ENCODE results near the gene TTLL9. TPM values are rescaled to one million over a fixed set of nuclear protein-coding genes. Genes with fewer than 3 reads are reported as not detected.

TTLL9 gene
- total and polyA plus RNA-seq, 4 donors, result 0.06 to 0.08 TPM; not detected in 2

- no peak for DNase-seq (ENCODE audit: low spot score)
Observed at GRCh38 chr20:31844737-31845299, 25.6 kb upstream of the TTLL9 start.

GRCh38 chr20:31845300-31845863, 25.1 kb upstream of the TTLL9 start, which contains the start of gene FOXS1:
Gene FOXS1, minus strand, starts transcription at chr20:31845604. Its CDS starts 62 bp downstream, at chr20:31845542.
- Histone ChIP-seq H3K4me1 (ENCODE audit: control insufficient read depth in 4 of 4, insufficient read depth in 4 of 4, low read length in 3 of 4) (no peaks in the 10 kb centered on the region), H3K36me3 (ENCODE audit: control insufficient read depth in 4 of 4, insufficient read depth in 3 of 4, low read depth in 1 of 4, low read length in 3 of 4) (no peaks in the 10 kb centered on the region)
- WGBS, result 79% methylated on average over 21 of the region's 21 CpGs

More at GRCh38 chr20:31844737-31845299, 25.6 kb upstream of the TTLL9 start:
- Histone ChIP-seq H3K9me3 (ENCODE audit: control insufficient read depth in 4 of 4, low read length in 3 of 4) (no peaks in the 10 kb centered on the region), H3K36me3 (ENCODE audit: control insufficient read depth in 4 of 4, insufficient read depth in 3 of 4, low read depth in 1 of 4, low read length in 3 of 4) (no peaks in the 10 kb centered on the region), H3K4me3 (ENCODE audit: low read depth in 1 of 3, low read length in 3 of 3) (no peak overlapping the region), H3K27ac (ENCODE audit: low read depth in 1 of 2, low read length in 2 of 2) (peak overlapping the region in 1 of 2 donors; percentile 36), H3K4me1 (ENCODE audit: control insufficient read depth in 4 of 4, insufficient read depth in 4 of 4, low read length in 3 of 4) (no peaks in the 10 kb centered on the region), H3K9ac (ENCODE audit: low read depth in 1 of 2, low read length in 2 of 2) (no peak overlapping the region), H3K27me3 (ENCODE audit: control insufficient read depth in 4 of 4, insufficient read depth in 4 of 4, low read length in 3 of 4) (no peaks in the 10 kb centered on the region)
- TF ChIP-seq HNF4G (IDR thresholded peaks at IDR 0.05), result no peak
- no peak for TF ChIP-seq RAD21 (IDR thresholded peaks at IDR 0.05)
- no peak for TF ChIP-seq ATF3 (IDR thresholded peaks at IDR 0.05)
- no peak for TF ChIP-seq ZBTB33 (IDR thresholded peaks at IDR 0.05)
- no peak for TF ChIP-seq FOXA2 (IDR thresholded peaks at IDR 0.05)
- 89% methylated on average over 28 of the region's 28 CpGs for WGBS

GRCh38 chr20:31846793-31847138, 23.7 kb upstream of the TTLL9 start:
- peaks cover 0 to 3% (median 1%) of the 10 kb centered on the region in 4 donors for H3K27me3 ChIP-seq (ENCODE audit: control insufficient read depth in 4 of 4, insufficient read depth in 4 of 4, low read length in 3 of 4)
- H3K27ac ChIP-seq (ENCODE audit: low read depth in 1 of 2, low read length in 2 of 2), result no peak overlapping the region
- 61% methylated on average over 3 of the region's 3 CpGs for WGBS
- no peaks in the 10 kb centered on the region for H3K9me3 ChIP-seq (ENCODE audit: control insufficient read depth in 4 of 4, low read length in 3 of 4)
- H3K4me1 ChIP-seq (ENCODE audit: control insufficient read depth in 4 of 4, insufficient read depth in 4 of 4, low read length in 3 of 4), result no peaks in the 10 kb centered on the region
- H3K9ac ChIP-seq (ENCODE audit: low read depth in 1 of 2, low read length in 2 of 2), result no peak overlapping the region
- no peak for DNase-seq (ENCODE audit: low spot score)
- no peak overlapping the region for H3K4me3 ChIP-seq (ENCODE audit: low read depth in 1 of 3, low read length in 3 of 3)
- no peaks in the 10 kb centered on the region for H3K36me3 ChIP-seq (ENCODE audit: control insufficient read depth in 4 of 4, insufficient read depth in 3 of 4, low read depth in 1 of 4, low read length in 3 of 4)
- TF ChIP-seq RXRA (IDR thresholded peaks at IDR 0.05) (no peak), SP1 (IDR thresholded peaks at IDR 0.05) (no peak), RAD21 (IDR thresholded peaks at IDR 0.05) (no peak), ZBTB33 (IDR thresholded peaks at IDR 0.05) (no peak), JUND (IDR thresholded peaks at IDR 0.05) (no peak), CTCF (IDR thresholded peaks at IDR 0.05; ENCODE audit: low read depth, low read length, missing input control) (no peak), FOXA1 (IDR thresholded peaks at IDR 0.05) (no peak), YY1 (IDR thresholded peaks at IDR 0.05) (no peak), MAX (IDR thresholded peaks at IDR 0.05) (no peak)

More at GRCh38 chr20:31845300-31845863, 25.1 kb upstream of the TTLL9 start, which contains the start of gene FOXS1:
- H3K27me3 ChIP-seq (ENCODE audit: control insufficient read depth in 4 of 4, insufficient read depth in 4 of 4, low read length in 3 of 4), result peaks cover 0 to 2% (median 0%) of the 10 kb centered on the region in 4 donors
- peak within 1 kb of the TSS in 1 of 2 donors; percentile 36 for H3K27ac ChIP-seq (ENCODE audit: low read depth in 1 of 2, low read length in 2 of 2)
- no peak within 1 kb of the TSS for H3K9ac ChIP-seq (ENCODE audit: low read depth in 1 of 2, low read length in 2 of 2)
- TF ChIP-seq FOXA2 (IDR thresholded peaks at IDR 0.05), result no peak
- TF ChIP-seq FOXA1 (IDR thresholded peaks at IDR 0.05), result no peak
- no peak for TF ChIP-seq ATF3 (IDR thresholded peaks at IDR 0.05)
- TF ChIP-seq EGR1 (IDR thresholded peaks at IDR 0.05; ENCODE audit: low read depth in 2 of 2), result no peak
- TF ChIP-seq GABPA (IDR thresholded peaks at IDR 0.05 in 1 of 2, conservative IDR thresholded peaks at IDR 0.05 in 1 of 2), result no peak
- TF ChIP-seq NR2F2 (IDR thresholded peaks at IDR 0.05), result no peak
- TF ChIP-seq SP1 (IDR thresholded peaks at IDR 0.05), result no peak
- TF ChIP-seq RAD21 (IDR thresholded peaks at IDR 0.05), result no peak
- TF ChIP-seq MAX (IDR thresholded peaks at IDR 0.05), result no peak
- no peak for TF ChIP-seq HNF4G (IDR thresholded peaks at IDR 0.05)
- H3K4me3 ChIP-seq (ENCODE audit: low read depth in 1 of 3, low read length in 3 of 3), result no peak within 1 kb of the TSS
- no peaks in the 10 kb centered on the region for H3K9me3 ChIP-seq (ENCODE audit: control insufficient read depth in 4 of 4, low read length in 3 of 4)
- DNase-seq (ENCODE audit: low spot score), result no peak
